ENCODE data around the gene SGO2.
"Not testable (repeated sequence)": the region's sequence is repeated elsewhere in the genome, so short reads cannot be mapped to it uniquely, and the experiment has no call there.

Gene SGO2

GRCh38 chr2:200599206-200599605, 73.2 kb downstream of the SGO2 start:
- no peak for DNase-seq

- no peak for DNase-seq
These were observed 74.7 kb downstream of the SGO2 start for GRCh38 chr2:200600549-200601225.

- DNase-seq, result no peak
These were observed 76.6 kb downstream of the SGO2 start for GRCh38 chr2:200602584-200602983.

DNA sequence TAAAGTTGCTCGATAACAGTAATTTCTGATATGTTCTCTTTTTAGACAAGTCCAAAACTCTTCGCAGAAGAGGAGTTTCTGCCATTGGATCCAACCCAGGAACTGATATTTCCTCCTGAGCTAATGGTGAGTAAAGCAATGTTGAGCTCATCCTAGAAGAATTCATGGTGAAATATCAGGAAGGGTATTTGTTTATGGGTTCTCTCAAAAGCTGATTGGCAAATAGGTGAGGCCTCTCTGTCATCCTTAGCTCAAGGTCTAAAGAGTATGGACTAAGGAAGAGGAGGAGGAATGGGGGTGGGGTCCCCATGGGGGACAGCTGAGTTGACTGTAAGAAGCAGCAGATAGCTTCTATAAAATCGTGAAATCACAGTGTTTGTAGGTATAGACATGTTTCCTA, 78.0 kb downstream of the SGO2 start:
- DNase-seq, result no peak

DNA sequence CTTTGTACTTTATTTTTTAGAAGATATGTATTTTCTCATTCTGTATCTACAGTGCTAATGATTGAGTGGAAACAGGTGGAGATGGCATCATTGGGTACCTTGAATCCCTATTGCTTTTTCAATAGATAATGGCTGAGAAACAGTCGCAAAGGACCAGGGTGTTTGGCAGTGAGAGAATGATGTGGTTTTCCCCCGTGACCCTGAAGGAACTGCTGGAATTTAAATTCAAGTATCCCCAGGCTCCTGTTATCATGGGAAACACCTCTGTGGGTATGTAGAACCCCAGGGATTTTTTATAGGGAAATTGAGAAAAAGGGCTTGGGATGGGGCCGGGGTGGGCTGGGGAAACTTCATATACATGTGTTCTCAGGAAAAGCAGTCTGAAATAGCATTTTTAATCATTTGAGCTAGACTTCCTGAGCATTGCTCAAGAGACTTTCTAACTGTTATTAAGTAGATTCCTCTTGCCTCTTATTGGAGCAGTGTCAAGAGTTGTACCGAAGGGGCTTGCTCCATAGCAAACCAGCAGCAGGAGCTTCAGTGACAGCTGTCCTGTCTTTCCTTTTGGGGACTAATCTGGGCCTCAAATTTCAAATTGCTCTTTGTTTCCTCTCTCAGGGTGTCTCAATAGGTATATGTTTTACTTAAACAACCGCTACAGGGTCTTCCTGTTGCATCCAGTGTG, 78.7 kb downstream of the SGO2 start:
- DNase-seq, result no peak

DNA sequence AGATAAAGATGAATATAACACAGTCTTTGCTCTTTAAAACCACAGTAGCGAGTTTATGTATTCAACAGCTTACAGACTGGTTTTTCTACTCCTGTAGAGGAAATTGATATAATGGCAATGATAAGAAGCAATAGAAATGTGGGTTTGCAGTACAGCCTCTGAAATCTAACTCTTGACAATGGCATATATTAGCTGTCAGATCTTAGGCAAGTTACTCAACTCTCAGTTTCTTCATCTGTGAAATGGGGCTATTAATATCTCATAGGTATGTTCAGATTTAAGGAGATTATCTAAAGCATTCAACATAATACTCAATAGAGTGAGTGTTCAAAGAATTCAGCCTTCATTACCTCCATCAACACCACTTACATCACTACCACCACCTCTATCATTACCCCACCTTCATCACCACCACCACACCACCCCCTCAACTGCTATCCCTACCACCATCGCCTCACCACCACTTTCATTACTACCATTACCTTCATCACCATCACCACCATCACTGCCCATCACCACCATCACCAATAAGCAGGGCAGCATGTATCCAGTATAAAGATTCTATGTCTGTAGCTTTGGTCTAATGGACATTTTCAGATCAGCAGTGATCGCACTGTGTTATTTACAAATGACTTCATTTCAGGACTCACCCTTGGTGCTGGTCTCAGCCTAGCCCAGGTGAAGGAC, 82.5 kb downstream of the SGO2 start:
- no peak for DNase-seq

DNA sequence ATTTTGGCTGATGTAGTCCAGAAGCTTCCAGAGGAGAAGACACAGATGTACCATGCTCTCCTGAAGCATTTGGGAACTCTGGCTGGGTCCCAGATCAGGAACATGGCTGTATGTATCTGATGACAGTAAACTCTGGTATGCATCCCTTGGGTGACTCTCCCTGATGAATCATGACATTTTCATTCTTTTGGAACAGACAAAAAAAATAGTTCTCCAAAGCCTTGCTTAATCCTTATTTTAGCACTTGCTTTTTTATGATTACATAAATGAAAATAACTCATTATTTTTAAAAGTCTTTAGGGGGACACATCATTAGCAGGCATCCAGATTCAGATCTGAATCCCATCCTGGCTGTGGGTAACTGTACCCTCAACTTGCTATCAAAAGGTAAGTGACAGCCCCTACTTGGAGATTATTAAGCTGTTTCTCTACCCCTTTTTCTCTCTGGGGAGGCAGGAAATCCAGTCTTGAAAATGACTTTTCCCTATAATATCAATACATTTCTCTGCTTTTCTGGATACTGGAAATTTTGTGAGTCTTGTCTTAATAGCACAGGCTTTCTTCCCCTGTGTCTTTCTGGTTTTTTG, 83.1 kb downstream of the SGO2 start:
- no peak for DNase-seq

DNA sequence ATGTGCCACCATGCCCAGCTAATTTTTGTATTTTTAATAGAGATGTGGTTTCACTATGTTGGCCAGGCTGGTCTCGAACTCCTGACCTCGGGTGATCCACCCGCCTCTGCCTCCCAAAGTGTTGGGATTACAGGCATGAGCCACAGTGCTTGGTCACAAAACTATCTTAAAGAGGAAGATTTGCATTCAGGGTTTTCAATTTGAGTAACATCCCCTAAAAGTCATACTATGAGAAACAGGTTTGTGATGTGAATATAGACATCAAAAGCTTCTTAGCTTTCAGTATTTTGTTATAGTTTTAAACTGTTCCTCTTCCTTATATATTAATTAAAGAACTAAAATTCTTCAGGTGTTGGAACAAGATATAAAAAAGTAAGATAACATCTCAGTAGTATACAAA, 84.2 kb downstream of the SGO2 start:
- not testable (repeated sequence) for DNase-seq

- DNase-seq, result no peak
These were observed 87.7 kb downstream of the SGO2 start for GRCh38 chr2:200613692-200614091.

- DNase-seq, result no peak
These were observed 88.2 kb downstream of the SGO2 start for GRCh38 chr2:200614249-200614648.

DNA sequence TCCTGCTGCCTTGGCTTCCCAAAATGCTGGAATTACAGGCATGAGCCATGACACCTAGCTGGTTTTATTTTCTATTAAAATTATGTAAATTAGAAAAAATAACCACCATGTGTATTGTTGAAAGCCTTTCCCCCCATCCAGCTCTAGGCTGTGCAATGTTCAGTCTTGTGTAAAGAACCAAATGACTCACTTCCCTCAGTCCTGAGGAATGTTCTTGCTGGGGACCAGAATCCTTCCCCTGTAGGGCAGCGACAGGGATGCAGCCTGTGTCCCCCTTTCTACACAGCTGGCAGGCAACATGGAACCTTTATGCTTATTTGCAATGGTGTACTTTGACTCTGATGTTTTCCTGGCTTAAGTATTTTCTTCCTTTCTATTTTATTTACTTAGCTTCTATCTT, 89.2 kb downstream of the SGO2 start:
- DNase-seq, result no peak

DNA sequence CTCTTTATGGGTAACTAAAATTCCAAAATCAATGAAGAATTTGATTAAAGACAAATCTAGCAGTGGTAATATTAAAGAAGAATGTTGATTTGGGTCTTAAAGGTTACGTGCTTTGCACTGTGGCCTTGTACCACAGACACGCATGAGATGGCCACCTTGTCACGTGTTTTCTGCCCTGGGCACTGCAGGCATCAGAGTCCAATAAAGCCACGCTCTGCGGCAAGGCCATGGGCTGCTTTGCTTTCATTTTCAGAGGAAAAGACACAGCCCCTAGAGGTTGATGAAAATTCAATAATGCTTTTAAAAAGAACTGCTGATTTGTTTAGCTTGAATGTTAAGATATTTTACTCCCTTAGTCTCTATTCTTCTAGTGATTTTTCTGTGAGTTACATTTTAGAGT, 90.2 kb downstream of the SGO2 start:
- DNase-seq, result no peak

- DNase-seq, result no peak
These were observed 90.6 kb downstream of the SGO2 start for GRCh38 chr2:200616656-200617055.

GRCh38 chr2:200617156-200618053, 91.4 kb downstream of the SGO2 start:
- no peak for DNase-seq

DNA sequence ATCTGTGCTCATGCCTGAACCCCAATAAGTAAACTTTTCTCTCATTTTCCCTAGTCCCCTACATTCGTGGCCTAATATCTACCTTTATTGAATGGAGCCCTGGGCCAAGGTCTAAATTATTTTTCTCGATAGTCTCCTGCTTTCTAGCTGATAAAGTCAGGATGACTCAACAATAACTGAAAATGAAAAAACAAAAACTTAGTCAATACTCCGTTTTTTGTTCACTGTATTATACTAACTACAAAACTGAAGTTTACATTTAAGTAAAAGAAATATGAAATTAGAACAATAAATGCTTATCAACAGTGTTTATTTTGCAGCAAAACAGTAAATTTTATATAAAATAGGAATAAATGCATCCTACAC, 92.0 kb downstream of the SGO2 start:
- DNase-seq, result no peak

DNA sequence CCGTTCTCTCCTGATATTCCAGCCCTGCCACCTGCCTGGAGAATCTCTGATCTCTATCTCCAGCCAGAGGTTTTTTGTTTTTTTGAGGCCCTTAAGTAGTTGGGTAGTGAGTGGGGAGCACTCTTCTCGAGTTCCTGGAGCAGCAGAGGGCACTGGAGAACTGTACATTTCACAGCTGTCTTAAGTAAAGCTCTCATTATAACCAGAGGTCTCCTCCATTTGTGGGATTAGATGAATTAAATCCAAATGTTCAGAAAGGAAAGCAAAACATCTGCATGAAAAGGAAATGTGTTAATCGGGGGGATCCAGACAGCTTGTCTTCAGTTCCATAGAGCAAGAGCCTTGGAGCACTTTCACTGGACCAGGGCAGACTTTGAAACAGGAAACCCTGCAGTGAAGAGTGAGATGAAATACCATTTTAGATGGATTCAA, 92.6 kb downstream of the SGO2 start:
- no peak for DNase-seq

DNA sequence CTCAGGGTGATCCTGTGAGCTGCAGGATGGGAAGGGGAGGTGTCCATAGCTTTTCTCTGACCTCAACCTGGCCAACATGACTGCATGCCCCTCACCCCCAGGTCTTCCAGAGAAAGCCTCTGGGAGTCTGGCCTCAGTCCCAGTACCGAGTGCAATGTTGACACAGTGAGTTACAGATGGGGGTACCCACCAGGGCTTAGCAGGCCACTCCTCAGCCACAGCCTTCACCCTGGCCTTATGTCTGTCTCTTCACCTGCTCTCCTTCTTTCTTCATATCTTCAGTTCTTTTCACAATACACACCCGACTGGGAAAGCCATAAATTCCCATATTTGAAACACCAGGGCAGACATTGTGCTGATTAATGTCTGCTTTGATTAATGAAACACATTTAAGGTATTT, 93.3 kb downstream of the SGO2 start:
- no peak for DNase-seq

GRCh38 chr2:200620606-200621390, 94.8 kb downstream of the SGO2 start:
- DNase-seq, result no peak

- no peak for DNase-seq
These were observed 96.1 kb downstream of the SGO2 start for GRCh38 chr2:200622106-200622505.

DNA sequence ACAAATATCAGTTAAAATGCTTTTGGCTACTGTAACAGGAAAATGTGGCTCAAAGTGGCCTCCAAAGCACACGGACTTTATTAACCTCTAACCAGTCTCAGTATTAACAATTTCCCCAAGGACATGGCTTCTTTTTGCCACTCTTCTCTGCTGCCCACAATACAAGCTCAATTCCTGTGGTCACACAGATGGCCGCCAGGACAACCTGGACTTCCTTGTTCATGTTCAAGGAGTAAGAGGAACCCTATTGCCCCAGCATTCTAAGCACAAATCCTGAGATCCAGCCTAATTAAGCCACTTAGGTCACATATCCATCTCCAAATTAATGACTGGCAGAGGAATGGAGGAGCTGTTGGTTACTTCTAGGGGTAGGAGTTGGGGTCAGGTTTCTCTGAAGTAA, 98.0 kb downstream of the SGO2 start:
- DNase-seq, result no peak

GRCh38 chr2:200624658-200625057, 98.7 kb downstream of the SGO2 start:
- no peak for DNase-seq

- DNase-seq, result no peak
These were observed 99.3 kb downstream of the SGO2 start for GRCh38 chr2:200625282-200625681.

All from activated CD4-positive, alpha-beta T cell treated with anti-CD3 and anti-CD28 coated beads, Interleukin-2, amount 50 U/mL, for 1 hour (primary cell).